Uterus (tissue), 4 donors: ENCODE results near the gene CIB2. TPM values are rescaled to one million over a fixed set of nuclear protein-coding genes. Genes with fewer than 3 reads are reported as not detected.

Experiments used
- DNase-seq, 2 donors: peaks; one replicate each; pipeline ENCODE4 v3.0.0-alpha.2; 2019 to 2020
- H3K27ac ChIP-seq, 2 donors: fragments of 200-600 bp; sonication (generic); 1 replicate in 1 of 2; 2 replicates in 1 of 2; pipeline ENCODE4 v1.5.1; 2016 to 2018
- H3K27me3 ChIP-seq, 2 donors: fragments of 200-600 bp; sonication (generic); one replicate each; pipeline ENCODE4 v1.5.1; 2018 to 2019; ENCODE audit warnings: control low read depth in 1 of 2
- H3K36me3 ChIP-seq, 2 donors: fragments of 200-600 bp; sonication (generic); one replicate each; pipeline ENCODE4 v1.5.1; 2019; ENCODE audit warnings: control low read depth in 1 of 2
- H3K4me1 ChIP-seq, 2 donors: fragments of 200-600 bp; sonication (generic); one replicate each; pipeline ENCODE4 v1.5.1; 2018 to 2019; ENCODE audit warnings: control low read depth in 1 of 2
- H3K4me3 ChIP-seq, 2 donors: fragments of 200-600 bp; sonication (generic); 1 replicate in 1 of 2; 2 replicates in 1 of 2; pipeline ENCODE4 v1.5.1; 2018 to 2019; ENCODE audit warnings: mild to moderate bottlenecking in 1 of 2
- H3K9me3 ChIP-seq, 2 donors: fragments of 200-600 bp; sonication (generic); one replicate each; pipeline ENCODE4 v1.5.1; 2019; ENCODE audit warnings: control low read depth in 1 of 2
- CTCF ChIP-seq, 4 experiments: fragments of 200-600 bp in 2 of 4; fragments of 450-650 bp in 2 of 4; sonication (generic) in 2 of 4; IDR thresholded peaks; one replicate each; pipeline ENCODE4 v1.5.1; 2016 to 2019; ENCODE audit warnings: antibody characterized with exemption in 4 of 4, mild to moderate bottlenecking in 2 of 4, moderate library complexity in 1 of 4
- POLR2A ChIP-seq, 2 donors: fragments of 450-650 bp; IDR thresholded peaks; one replicate each; pipeline ENCODE4 v1.6.1; 2016; ENCODE audit warnings: antibody characterized with exemption in 2 of 2, mild to moderate bottlenecking in 1 of 2, moderate library complexity in 1 of 2
- intact Hi-C: fragments of 100-400 bp; cut with DNase I; formaldehyde crosslinking; loops from one replicate; pipeline ENCODE4 v1.15.1; 2023; ENCODE audit warnings: low total_unique reads
- total RNA-seq, 4 donors: library from RNA; depleted of rRNA in 3 of 4; stranded (reverse); fragments of >200 nt in 3 of 4; gene quantifications; one replicate each; pipeline versions ENCODE4 v1.1.0 to v1.2.4, GENCODE V29; 2014 to 2023
- donor health status: DM: yes; HTN: yes; CAD: no.

Gene CIB2
- total RNA-seq, 4 donors from 2014 or later: 4.4 to 11.3 (median 7.8) TPM

- TF ChIP-seq POLR2A (IDR thresholded peaks at IDR 0.05) (no peak), CTCF (IDR thresholded peaks at IDR 0.05) (no peak)
- H3K36me3 ChIP-seq: no peaks in the 10 kb centered on the region
- no peaks in the 10 kb centered on the region for H3K4me1 ChIP-seq
- intact Hi-C loops: no loop called here
- H3K4me3 ChIP-seq: no peak overlapping the region
- no peak overlapping the region for H3K27ac ChIP-seq
- no peak for DNase-seq
- no peaks in the 10 kb centered on the region for H3K9me3 ChIP-seq
- H3K27me3 ChIP-seq: no peaks in the 10 kb centered on the region
Observed at GRCh38 chr15:78167227-78167888, 36.1 kb upstream of the CIB2 start.

- Histone ChIP-seq H3K4me3 (no peak overlapping the region), H3K4me1 (no peaks in the 10 kb centered on the region), H3K27ac (no peak overlapping the region), H3K9me3 (no peaks in the 10 kb centered on the region), H3K27me3 (no peaks in the 10 kb centered on the region), H3K36me3 (no peaks in the 10 kb centered on the region)
- intact Hi-C loops: no loop called here
- TF ChIP-seq CTCF (IDR thresholded peaks at IDR 0.05) (no peak), POLR2A (IDR thresholded peaks at IDR 0.05) (no peak)
- no peak for DNase-seq
Observed at GRCh38 chr15:78164010-78164409, 32.8 kb upstream of the CIB2 start.

GRCh38 chr15:78162038-78162437, 30.8 kb upstream of the CIB2 start:
- intact Hi-C loops: no loop called here
- TF ChIP-seq POLR2A (IDR thresholded peaks at IDR 0.05) (no peak), CTCF (IDR thresholded peaks at IDR 0.05) (no peak)

GRCh38 chr15:78159395-78159794, 28.1 kb upstream of the CIB2 start:
- no peak overlapping the region for H3K4me3 ChIP-seq
- no peaks in the 10 kb centered on the region for H3K27me3 ChIP-seq
- peaks cover 0 to 8% of the 10 kb centered on the region in 2 donors for H3K4me1 ChIP-seq
- no peak for TF ChIP-seq CTCF (IDR thresholded peaks at IDR 0.05)
- TF ChIP-seq POLR2A (IDR thresholded peaks at IDR 0.05): no peak
- intact Hi-C loops: no loop called here
- DNase-seq: no peak
- no peak overlapping the region for H3K27ac ChIP-seq
- no peaks in the 10 kb centered on the region for H3K9me3 ChIP-seq
- no peaks in the 10 kb centered on the region for H3K36me3 ChIP-seq

More at GRCh38 chr15:78162038-78162437, 30.8 kb upstream of the CIB2 start:
- Histone ChIP-seq H3K9me3 (no peaks in the 10 kb centered on the region), H3K4me1 (no peaks in the 10 kb centered on the region), H3K27ac (no peak overlapping the region), H3K4me3 (no peak overlapping the region), H3K36me3 (no peaks in the 10 kb centered on the region), H3K27me3 (no peaks in the 10 kb centered on the region)
- DNase-seq: no peak

- no peaks in the 10 kb centered on the region for H3K9me3 ChIP-seq
- H3K4me1 ChIP-seq: peaks cover 0 to 8% of the 10 kb centered on the region in 2 donors
- H3K4me3 ChIP-seq: no peak overlapping the region
- DNase-seq: no peak
- no peaks in the 10 kb centered on the region for H3K27me3 ChIP-seq
- no peaks in the 10 kb centered on the region for H3K36me3 ChIP-seq
- intact Hi-C loops: no loop called here
- no peak overlapping the region for H3K27ac ChIP-seq
- TF ChIP-seq CTCF (IDR thresholded peaks at IDR 0.05) (no peak), POLR2A (IDR thresholded peaks at IDR 0.05) (no peak)
Observed at GRCh38 chr15:78157203-78157602, 26.0 kb upstream of the CIB2 start.
